ENCODE results near the gene LSS. TPM values are rescaled to one million over a fixed set of nuclear protein-coding genes. Genes with fewer than 3 reads are reported as not detected.

The LSS gene
- total and polyA plus RNA-seq, 9 donors = 27.0 to 47.4 (median 35.8) TPM

DNA sequence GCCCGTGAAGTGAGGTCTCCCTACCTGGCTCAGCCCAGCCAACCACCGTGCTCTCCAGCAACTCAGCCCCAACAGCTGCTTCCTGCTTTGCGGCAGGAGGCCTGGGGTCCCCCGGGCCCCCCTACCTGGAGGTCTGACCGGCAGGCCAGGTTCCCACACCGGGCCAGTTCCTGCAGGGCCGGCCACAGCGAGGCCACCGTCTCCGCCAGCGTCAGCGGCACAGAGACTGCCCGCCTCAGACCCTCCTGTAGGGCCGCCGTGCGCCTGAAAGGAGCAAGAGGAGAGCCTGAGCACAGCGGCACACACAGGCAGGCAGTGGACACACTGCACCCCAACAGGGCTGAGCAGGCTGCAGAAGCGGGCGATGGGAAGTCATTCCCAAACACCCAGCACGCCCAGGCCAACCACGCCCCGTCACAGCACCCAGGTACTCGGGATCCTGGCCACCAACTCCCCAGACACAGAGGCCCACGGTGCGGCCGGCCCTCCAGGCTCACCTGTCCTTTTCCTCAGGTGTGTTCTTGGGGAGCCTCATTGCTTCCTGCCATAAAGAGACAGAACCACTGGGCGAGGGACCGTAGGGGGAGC is 90.1 kb downstream of the LSS start:
- Histone ChIP-seq H3K9me3 (replicated peaks; ENCODE audit: control insufficient read depth, low read depth, low read length) (no peaks in the 10 kb centered on the region), H3K27ac (ENCODE audit: low read length) (no peak overlapping the region), H3K36me3 (ENCODE audit: control insufficient read depth, insufficient read depth, low read length) (no peaks in the 10 kb centered on the region), H3K4me1 (ENCODE audit: control insufficient read depth, insufficient read depth, low read length) (peaks cover 6% of the 10 kb centered on the region), H3K4me3 (ENCODE audit: low read length) (no peak overlapping the region), H3K27me3 (ENCODE audit: control insufficient read depth, insufficient read depth, low read length) (peaks cover 25% of the 10 kb centered on the region)
- no peak for DNase-seq
- WGBS (ENCODE audit: insufficient coverage) = 77% methylated on average over 21 of the region's 28 CpGs

Other genes starting within 250 kb of the LSS start
- gene COL6A1, start 247.0 kb downstream of the LSS start, total RNA-seq = 292 TPM
- 100 to 1,000 TPM; 383 to 750 (median 539) TPM for gene COL6A1, start 247.0 kb downstream of the LSS start, polyA plus RNA-seq (ENCODE audit: insufficient read depth in 1 of 8, insufficient read length in 8 of 8, low replicate concordance in 1 of 8)
- gene COL6A2, start 130.7 kb downstream of the LSS start, total RNA-seq = 481 TPM
- gene COL6A2, start 130.7 kb downstream of the LSS start, polyA plus RNA-seq (ENCODE audit: insufficient read depth in 1 of 8, insufficient read length in 8 of 8, low replicate concordance in 1 of 8) = 1,000 to 10,000 TPM in 1 of 8 donors, 100 to 1,000 TPM in 7; 500 to 1,002 (median 705) TPM
- gene FTCD, start 73.2 kb downstream of the LSS start, total RNA-seq = 0.66 TPM
- 1 to 10 TPM in 5 of 8 donors, under 1 TPM in 3; 0.47 to 3.4 (median 1.2) TPM for gene FTCD, start 73.2 kb downstream of the LSS start, polyA plus RNA-seq (ENCODE audit: insufficient read depth in 1 of 8, insufficient read length in 8 of 8, low replicate concordance in 1 of 8)
- gene SPATC1L, start 44.3 kb downstream of the LSS start, total RNA-seq = 5.7 TPM
- 10 to 100 TPM in 5 of 8 donors, 1 to 10 TPM in 3; 6.6 to 17.2 (median 11.3) TPM for gene SPATC1L, start 44.3 kb downstream of the LSS start, polyA plus RNA-seq (ENCODE audit: insufficient read depth in 1 of 8, insufficient read length in 8 of 8, low replicate concordance in 1 of 8)
- gene MCM3AP, start 56.8 kb upstream of the LSS start, total RNA-seq = 45.4 TPM
- 10 to 100 TPM; 50.5 to 71.2 (median 56.5) TPM for gene MCM3AP, start 56.8 kb upstream of the LSS start, polyA plus RNA-seq (ENCODE audit: insufficient read depth in 1 of 8, insufficient read length in 8 of 8, low replicate concordance in 1 of 8)
- 15.4 TPM for gene YBEY, start 57.6 kb upstream of the LSS start, total RNA-seq
- gene YBEY, start 57.6 kb upstream of the LSS start, polyA plus RNA-seq (ENCODE audit: insufficient read depth in 1 of 8, insufficient read length in 8 of 8, low replicate concordance in 1 of 8) = 10 to 100 TPM; 13.0 to 26.7 (median 20.1) TPM
- gene C21orf58, start 95.1 kb upstream of the LSS start, total RNA-seq = 4.0 TPM
- gene C21orf58, start 95.1 kb upstream of the LSS start, polyA plus RNA-seq (ENCODE audit: insufficient read depth in 1 of 8, insufficient read length in 8 of 8, low replicate concordance in 1 of 8) = 10 to 100 TPM in 3 of 8 donors, 1 to 10 TPM in 5; 4.9 to 11.9 (median 7.7) TPM
- 28.3 TPM for gene PCNT, start 95.4 kb upstream of the LSS start, total RNA-seq
- gene PCNT, start 95.4 kb upstream of the LSS start, polyA plus RNA-seq (ENCODE audit: insufficient read depth in 1 of 8, insufficient read length in 8 of 8, low replicate concordance in 1 of 8) = 10 to 100 TPM; 44.1 to 57.7 (median 48.7) TPM
- gene DIP2A, start 230.1 kb upstream of the LSS start, total RNA-seq = 17.5 TPM
- gene DIP2A, start 230.1 kb upstream of the LSS start, polyA plus RNA-seq (ENCODE audit: insufficient read depth in 1 of 8, insufficient read length in 8 of 8, low replicate concordance in 1 of 8) = 10 to 100 TPM; 16.3 to 31.4 (median 23.4) TPM

Data from muscle of leg (tissue), 11 donors.